HepG2 (cell line): ENCODE data around the gene UTP4. TPM values are rescaled to one million over a fixed set of nuclear protein-coding genes. Genes with fewer than 3 reads are reported as not detected.

Source experiments
- ARNT ChIP-seq: fragments of 450-650 bp; IDR thresholded peaks from 2 replicates; pipeline ENCODE4 v1.6.1; 2017
- CREM ChIP-seq, 2 experiments: sonication (generic) in 1 of 2; formaldehyde crosslinking in 1 of 2; IDR thresholded peaks; 2 replicates each; pipeline versions ENCODE4 v1.4.0 to v1.6.1; 2016 to 2020; ENCODE audit warnings: antibody characterized with exemption in 1 of 2, mild to moderate bottlenecking in 1 of 2, missing genetic modification reagents in 1 of 2
- ELF1 ChIP-seq: sonication (generic); formaldehyde crosslinking; IDR thresholded peaks from 2 replicates; pipeline ENCODE4 v1.4.0; 2020; ENCODE audit warnings: missing genetic modification reagents
- HCFC1 ChIP-seq: fragments of 150-350 bp; IDR thresholded peaks from 2 replicates; pipeline ENCODE4 v1.6.1; 2014; ENCODE audit warnings: low read depth, low read length
- HIVEP1 ChIP-seq: sonication (generic); formaldehyde crosslinking; IDR thresholded peaks from 2 replicates; pipeline ENCODE4 v1.4.0; 2020; ENCODE audit warnings: mild to moderate bottlenecking, missing genetic modification reagents
- MAFG ChIP-seq: sonication (generic); formaldehyde crosslinking; IDR thresholded peaks from 2 replicates; pipeline ENCODE4 v1.5.1; 2020; ENCODE audit warnings: mild to moderate bottlenecking, missing genetic modification reagents
- REPIN1 ChIP-seq: sonication (generic); formaldehyde crosslinking; IDR thresholded peaks from 2 replicates; pipeline ENCODE4 v1.8.0; 2022; ENCODE audit warnings: missing genetic modification reagents, low read depth, mild to moderate bottlenecking, borderline replicate concordance
- SATB2 ChIP-seq: sonication (generic); formaldehyde crosslinking; IDR thresholded peaks from 2 replicates; pipeline ENCODE4 v1.5.0; 2020; ENCODE audit warnings: missing genetic modification reagents
- SNAPC2 ChIP-seq: sonication (generic); formaldehyde crosslinking; IDR thresholded peaks from 2 replicates; pipeline ENCODE4 v1.8.1; 2022; ENCODE audit warnings: mild to moderate bottlenecking, missing genetic modification reagents
- TP53 ChIP-seq: sonication (generic); formaldehyde crosslinking; conservative IDR thresholded peaks from 2 replicates; pipeline ENCODE4 v1.4.0; 2020; ENCODE audit warnings: missing genetic modification reagents
- ZBTB44 ChIP-seq: sonication (generic); formaldehyde crosslinking; IDR thresholded peaks from 2 replicates; pipeline ENCODE4 v1.4.0; 2020; ENCODE audit warnings: missing genetic modification reagents
- ZFAT ChIP-seq: sonication (generic); formaldehyde crosslinking; conservative IDR thresholded peaks from 2 replicates; pipeline ENCODE4 v1.8.1; 2023; ENCODE audit warnings: missing genetic modification reagents, inconsistent platforms
- ZNF350 ChIP-seq: sonication (generic); formaldehyde crosslinking; IDR thresholded peaks from 2 replicates; pipeline ENCODE4 v1.4.0; 2020; ENCODE audit warnings: mild to moderate bottlenecking, low read depth, missing genetic modification reagents, borderline replicate concordance
- ZNF549 ChIP-seq: sonication (generic); formaldehyde crosslinking; IDR thresholded peaks from 2 replicates; pipeline ENCODE4 v1.5.0; 2020; ENCODE audit warnings: missing genetic modification reagents
- polyA plus RNA-seq, 8 experiments: library from polyadenylated mRNA; depleted of rRNA in 3 of 8; stranded (reverse) in 7 of 8; unstranded in 1 of 8; fragments of >200 nt; fragmentation: Illumina TruSeq in 4 of 8; extraction: Trizol in 4 of 8; gene quantifications; 2 replicates each; pipeline versions ENCODE4 v1.2.1 to v1.2.3, GENCODE V29; 2011 to 2016; ENCODE audit warnings: low read depth in 4 of 8, missing spikeins in 1 of 8, mixed read lengths in 1 of 8; ENCODE audit not compliant: insufficient read depth in 1 of 8
- total RNA-seq, 5 experiments: library from RNA; depleted of rRNA; stranded (reverse); fragments of >200 nt; fragmentation: Illumina TruSeq; extraction: Trizol; gene quantifications; 2 replicates each; pipeline ENCODE4 v1.2.3, GENCODE V29; 2016; ENCODE audit warnings: low read depth in 1 of 5
- TF ChIP-seq, protein P1 (sequence below): sonication (generic); formaldehyde crosslinking; IDR thresholded peaks from 2 replicates; pipeline ENCODE4 v1.8.0; 2022; ENCODE audit warnings: mild to moderate bottlenecking, missing genetic modification reagents
- TF ChIP-seq, protein P2 (sequence below): sonication (generic); formaldehyde crosslinking; conservative IDR thresholded peaks from 2 replicates; pipeline ENCODE4 v1.4.0; 2020; ENCODE audit warnings: missing genetic modification reagents
- TF ChIP-seq, protein P3 (sequence below): sonication (generic); formaldehyde crosslinking; IDR thresholded peaks from 2 replicates; pipeline ENCODE4 v1.5.0; 2020; ENCODE audit warnings: missing genetic modification reagents
- TF ChIP-seq, protein P4 (sequence below): sonication (generic); formaldehyde crosslinking; IDR thresholded peaks from 2 replicates; pipeline ENCODE4 v1.8.0; 2022; ENCODE audit warnings: missing genetic modification reagents, mild to moderate bottlenecking, moderate library complexity, borderline replicate concordance
- TF ChIP-seq, protein P5 (sequence below): sonication (generic); formaldehyde crosslinking; IDR thresholded peaks from 2 replicates; pipeline ENCODE4 v1.5.0; 2020; ENCODE audit warnings: mild to moderate bottlenecking, missing genetic modification reagents

The UTP4 gene
- total and polyA plus RNA-seq, 2 of the 13 experiments (the other 11 are each of a cell fraction or from before 2014, with no cell fraction given): 30.0 to 85.8 TPM

DNA sequence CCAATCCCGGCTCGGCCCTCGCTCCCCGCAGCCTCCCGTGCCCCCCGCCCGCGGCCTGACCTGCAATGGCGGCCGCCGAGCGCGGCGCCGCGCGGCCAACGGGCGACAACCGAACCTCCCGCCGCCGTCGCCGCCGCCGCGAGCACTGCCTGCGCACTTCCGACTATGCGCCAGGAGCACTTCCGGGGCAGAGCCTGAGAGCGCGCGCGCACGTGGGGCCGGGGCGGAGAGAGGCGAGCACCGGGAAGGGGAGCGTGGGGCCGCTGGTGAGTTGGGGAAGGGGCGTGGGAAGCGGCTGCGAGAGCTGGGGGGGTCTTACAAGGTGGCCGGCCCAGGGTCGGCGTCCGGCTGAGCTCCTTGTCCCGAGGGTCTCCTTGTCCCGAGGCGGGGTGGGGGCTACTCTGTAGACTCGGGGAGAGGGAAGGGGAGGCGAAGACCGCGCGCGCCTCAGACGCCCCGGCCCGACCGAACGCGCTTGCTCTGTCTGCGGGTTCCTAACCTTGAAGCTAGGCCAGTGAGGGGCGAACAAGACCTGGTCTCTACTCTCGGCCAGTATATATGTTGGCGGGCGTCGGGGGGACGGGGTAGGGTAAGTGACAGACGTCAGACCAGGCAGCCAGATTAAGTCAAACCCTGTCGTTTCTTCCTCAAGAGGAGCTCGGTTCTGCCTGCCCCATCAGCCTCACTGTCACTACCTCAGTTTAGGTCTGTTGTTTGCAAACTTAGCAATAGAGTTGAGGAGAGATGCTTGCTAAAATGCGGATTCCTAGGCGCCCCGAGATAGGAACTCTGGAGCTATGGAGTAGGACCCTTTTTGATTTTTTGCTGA is at the start of gene UTP4, which contains the start of gene CHTF8 (continued):
- TF ChIP-seq ZBTB44 (CRISPR knock-in tag) (no peak), REPIN1 (CRISPR knock-in tag) (no peak), SATB2 (CRISPR knock-in tag) (no peak), ARNT (no peak), SNAPC2 (CRISPR knock-in tag) (0 out of 2 replicates have a peak, but pooled peaks have one; percentile 22), CREM (IDR thresholded peaks at IDR 0.05) (no peak), CREM (CRISPR knock-in tag; IDR thresholded peaks at IDR 0.05) (no peak), ELF1 (CRISPR knock-in tag) (peak; percentile 91), ZNF350 (CRISPR knock-in tag) (no peak; the same call in 1 of the 2 replicates), TP53 (no peak), ZNF549 (no peak), MAFG (CRISPR knock-in tag) (no peak), HCFC1 (peak; percentile 51), ZFAT (CRISPR knock-in tag) (no peak), HIVEP1 (CRISPR knock-in tag) (no peak; the same call in 1 of the 2 replicates)
- TF ChIP-seq, protein P1, sequence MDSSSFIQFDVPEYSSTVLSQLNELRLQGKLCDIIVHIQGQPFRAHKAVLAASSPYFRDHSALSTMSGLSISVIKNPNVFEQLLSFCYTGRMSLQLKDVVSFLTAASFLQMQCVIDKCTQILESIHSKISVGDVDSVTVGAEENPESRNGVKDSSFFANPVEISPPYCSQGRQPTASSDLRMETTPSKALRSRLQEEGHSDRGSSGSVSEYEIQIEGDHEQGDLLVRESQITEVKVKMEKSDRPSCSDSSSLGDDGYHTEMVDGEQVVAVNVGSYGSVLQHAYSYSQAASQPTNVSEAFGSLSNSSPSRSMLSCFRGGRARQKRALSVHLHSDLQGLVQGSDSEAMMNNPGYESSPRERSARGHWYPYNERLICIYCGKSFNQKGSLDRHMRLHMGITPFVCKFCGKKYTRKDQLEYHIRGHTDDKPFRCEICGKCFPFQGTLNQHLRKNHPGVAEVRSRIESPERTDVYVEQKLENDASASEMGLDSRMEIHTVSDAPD (CRISPR knock-in tag): no peak
- TF ChIP-seq, protein P2, sequence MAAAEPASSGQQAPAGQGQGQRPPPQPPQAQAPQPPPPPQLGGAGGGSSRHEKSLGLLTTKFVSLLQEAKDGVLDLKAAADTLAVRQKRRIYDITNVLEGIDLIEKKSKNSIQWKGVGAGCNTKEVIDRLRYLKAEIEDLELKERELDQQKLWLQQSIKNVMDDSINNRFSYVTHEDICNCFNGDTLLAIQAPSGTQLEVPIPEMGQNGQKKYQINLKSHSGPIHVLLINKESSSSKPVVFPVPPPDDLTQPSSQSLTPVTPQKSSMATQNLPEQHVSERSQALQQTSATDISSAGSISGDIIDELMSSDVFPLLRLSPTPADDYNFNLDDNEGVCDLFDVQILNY (CRISPR knock-in tag): peak; percentile 91
- TF ChIP-seq, protein P3, sequence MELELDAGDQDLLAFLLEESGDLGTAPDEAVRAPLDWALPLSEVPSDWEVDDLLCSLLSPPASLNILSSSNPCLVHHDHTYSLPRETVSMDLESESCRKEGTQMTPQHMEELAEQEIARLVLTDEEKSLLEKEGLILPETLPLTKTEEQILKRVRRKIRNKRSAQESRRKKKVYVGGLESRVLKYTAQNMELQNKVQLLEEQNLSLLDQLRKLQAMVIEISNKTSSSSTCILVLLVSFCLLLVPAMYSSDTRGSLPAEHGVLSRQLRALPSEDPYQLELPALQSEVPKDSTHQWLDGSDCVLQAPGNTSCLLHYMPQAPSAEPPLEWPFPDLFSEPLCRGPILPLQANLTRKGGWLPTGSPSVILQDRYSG (CRISPR knock-in tag): 0 out of 2 replicates have a peak, but pooled peaks have one; percentile 56
- TF ChIP-seq, protein P4, sequence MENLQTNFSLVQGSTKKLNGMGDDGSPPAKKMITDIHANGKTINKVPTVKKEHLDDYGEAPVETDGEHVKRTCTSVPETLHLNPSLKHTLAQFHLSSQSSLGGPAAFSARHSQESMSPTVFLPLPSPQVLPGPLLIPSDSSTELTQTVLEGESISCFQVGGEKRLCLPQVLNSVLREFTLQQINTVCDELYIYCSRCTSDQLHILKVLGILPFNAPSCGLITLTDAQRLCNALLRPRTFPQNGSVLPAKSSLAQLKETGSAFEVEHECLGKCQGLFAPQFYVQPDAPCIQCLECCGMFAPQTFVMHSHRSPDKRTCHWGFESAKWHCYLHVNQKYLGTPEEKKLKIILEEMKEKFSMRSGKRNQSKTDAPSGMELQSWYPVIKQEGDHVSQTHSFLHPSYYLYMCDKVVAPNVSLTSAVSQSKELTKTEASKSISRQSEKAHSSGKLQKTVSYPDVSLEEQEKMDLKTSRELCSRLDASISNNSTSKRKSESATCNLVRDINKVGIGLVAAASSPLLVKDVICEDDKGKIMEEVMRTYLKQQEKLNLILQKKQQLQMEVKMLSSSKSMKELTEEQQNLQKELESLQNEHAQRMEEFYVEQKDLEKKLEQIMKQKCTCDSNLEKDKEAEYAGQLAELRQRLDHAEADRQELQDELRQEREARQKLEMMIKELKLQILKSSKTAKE (CRISPR knock-in tag): no peak
- TF ChIP-seq, protein P5, sequence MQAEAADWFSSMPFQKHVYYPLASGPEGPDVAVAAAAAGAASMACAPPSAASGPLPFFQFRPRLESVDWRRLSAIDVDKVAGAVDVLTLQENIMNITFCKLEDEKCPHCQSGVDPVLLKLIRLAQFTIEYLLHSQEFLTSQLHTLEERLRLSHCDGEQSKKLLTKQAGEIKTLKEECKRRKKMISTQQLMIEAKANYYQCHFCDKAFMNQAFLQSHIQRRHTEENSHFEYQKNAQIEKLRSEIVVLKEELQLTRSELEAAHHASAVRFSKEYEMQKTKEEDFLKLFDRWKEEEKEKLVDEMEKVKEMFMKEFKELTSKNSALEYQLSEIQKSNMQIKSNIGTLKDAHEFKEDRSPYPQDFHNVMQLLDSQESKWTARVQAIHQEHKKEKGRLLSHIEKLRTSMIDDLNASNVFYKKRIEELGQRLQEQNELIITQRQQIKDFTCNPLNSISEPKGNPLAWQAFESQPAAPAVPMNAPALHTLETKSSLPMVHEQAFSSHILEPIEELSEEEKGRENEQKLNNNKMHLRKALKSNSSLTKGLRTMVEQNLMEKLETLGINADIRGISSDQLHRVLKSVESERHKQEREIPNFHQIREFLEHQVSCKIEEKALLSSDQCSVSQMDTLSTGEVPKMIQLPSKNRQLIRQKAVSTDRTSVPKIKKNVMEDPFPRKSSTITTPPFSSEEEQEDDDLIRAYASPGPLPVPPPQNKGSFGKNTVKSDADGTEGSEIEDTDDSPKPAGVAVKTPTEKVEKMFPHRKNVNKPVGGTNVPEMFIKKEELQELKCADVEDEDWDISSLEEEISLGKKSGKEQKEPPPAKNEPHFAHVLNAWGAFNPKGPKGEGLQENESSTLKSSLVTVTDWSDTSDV (CRISPR knock-in tag): no peak
